IMR-90 (cell line): Measurements from ENCODE around the gene SCN10A.

ENCODE experiments used
- BHLHE40 ChIP-seq: fragments of 150-350 bp; IDR thresholded peaks from 2 replicates; pipeline ENCODE4 v1.6.1; 2016; ENCODE audit warnings: mild to moderate bottlenecking, low read depth, low read length
- CHD1 ChIP-seq: IDR thresholded peaks from 2 replicates; pipeline ENCODE4 v1.6.1; 2012; ENCODE audit warnings: low read depth, low read length, improper control_type of control experiment
- CTCF ChIP-seq: conservative IDR thresholded peaks from 2 replicates; pipeline ENCODE4 v1.5.1; 2012; ENCODE audit warnings: mild to moderate bottlenecking, low read depth, low read length, improper control_type of control experiment
- MAFK ChIP-seq: IDR thresholded peaks from 2 replicates; pipeline ENCODE4 v1.6.1; 2012; ENCODE audit warnings: low read depth, low read length, improper control_type of control experiment
- MXI1 ChIP-seq: IDR thresholded peaks from 2 replicates; pipeline ENCODE4 v1.6.1; 2012; ENCODE audit warnings: low read depth, mild to moderate bottlenecking, low read length, moderate library complexity, borderline replicate concordance
- POLR2A ChIP-seq: IDR thresholded peaks from 2 replicates; pipeline ENCODE4 v1.6.1; 2012; ENCODE audit warnings: mild to moderate bottlenecking, low read depth, low read length
- RCOR1 ChIP-seq: IDR thresholded peaks from 2 replicates; pipeline ENCODE4 v1.6.1; 2012; ENCODE audit warnings: mild to moderate bottlenecking, low read length, improper control_type of control experiment; ENCODE audit not compliant: insufficient replicate concordance
- RFX5 ChIP-seq: IDR thresholded peaks from 2 replicates; pipeline ENCODE4 v1.8.0; 2012; ENCODE audit warnings: low read depth, mild to moderate bottlenecking, low read length, moderate library complexity
- SMC3 ChIP-seq: fragments of 150-350 bp; IDR thresholded peaks from 2 replicates; pipeline ENCODE4 v1.6.1; 2016; ENCODE audit warnings: low read depth, mild to moderate bottlenecking, antibody characterized with exemption, low read length, moderate library complexity
- TF ChIP-seq, protein P1 (sequence below): fragments of 150-350 bp; IDR thresholded peaks from 2 replicates; pipeline ENCODE4 v1.6.1; 2016; ENCODE audit warnings: low read depth, mild to moderate bottlenecking, low read length, moderate library complexity, borderline replicate concordance

- TF ChIP-seq CTCF = no peak
- no peak for TF ChIP-seq CHD1
- no peak for TF ChIP-seq MAFK
- TF ChIP-seq, protein P1, sequence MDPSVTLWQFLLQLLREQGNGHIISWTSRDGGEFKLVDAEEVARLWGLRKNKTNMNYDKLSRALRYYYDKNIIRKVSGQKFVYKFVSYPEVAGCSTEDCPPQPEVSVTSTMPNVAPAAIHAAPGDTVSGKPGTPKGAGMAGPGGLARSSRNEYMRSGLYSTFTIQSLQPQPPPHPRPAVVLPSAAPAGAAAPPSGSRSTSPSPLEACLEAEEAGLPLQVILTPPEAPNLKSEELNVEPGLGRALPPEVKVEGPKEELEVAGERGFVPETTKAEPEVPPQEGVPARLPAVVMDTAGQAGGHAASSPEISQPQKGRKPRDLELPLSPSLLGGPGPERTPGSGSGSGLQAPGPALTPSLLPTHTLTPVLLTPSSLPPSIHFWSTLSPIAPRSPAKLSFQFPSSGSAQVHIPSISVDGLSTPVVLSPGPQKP = no peak
- no peak for TF ChIP-seq SMC3
- no peak for TF ChIP-seq RFX5
- peak; percentile 39; the same call in 1 of the 2 replicates for TF ChIP-seq MXI1
- no peak for TF ChIP-seq POLR2A
- no peak for TF ChIP-seq BHLHE40
- peak; percentile 80 for TF ChIP-seq RCOR1
These were observed 10.1 kb downstream of the SCN10A start for GRCh38 chr3:38805765-38806386.
